ENCODE measurements around the gene C3orf70.

C3orf70 gene

GRCh38 chr3:185052631-185053030 lies 100.2 kb downstream of the C3orf70 start:
- Histone ChIP-seq H3K27ac (ENCODE audit: low read depth, low read length, severe bottlenecking) (no peak overlapping the region), H3K9me3 (ENCODE audit: control insufficient read depth, low read length) (peaks cover 14% of the 10 kb centered on the region), H3K4me3 (ENCODE audit: extremely low read depth, insufficient read depth, low read length, poor library complexity, severe bottlenecking) (no peak overlapping the region), H3K4me1 (ENCODE audit: control insufficient read depth, insufficient read depth, low read length, poor library complexity, severe bottlenecking) (no peaks in the 10 kb centered on the region), H3K36me3 (ENCODE audit: control insufficient read depth, insufficient read depth, low read length) (peaks cover 7% of the 10 kb centered on the region)
- 91 to 97% methylated on average over 4 to 5 of the region's 6 CpGs for WGBS, 2 experiments (ENCODE audit: insufficient coverage in 2 of 2)

- Histone ChIP-seq H3K36me3 (ENCODE audit: control insufficient read depth, insufficient read depth, low read length) (peaks cover 7% of the 10 kb centered on the region), H3K4me1 (ENCODE audit: control insufficient read depth, insufficient read depth, low read length, poor library complexity, severe bottlenecking) (no peaks in the 10 kb centered on the region), H3K27ac (ENCODE audit: low read depth, low read length, severe bottlenecking) (no peak overlapping the region), H3K9me3 (ENCODE audit: control insufficient read depth, low read length) (peaks cover 7% of the 10 kb centered on the region), H3K4me3 (ENCODE audit: extremely low read depth, insufficient read depth, low read length, poor library complexity, severe bottlenecking) (no peak overlapping the region)
- 87 to 88% methylated on average over 7 to 8 of the region's 8 CpGs for WGBS, 2 experiments (ENCODE audit: insufficient coverage in 2 of 2)
Measured at GRCh38 chr3:185051801-185052200, 101.1 kb downstream of the C3orf70 start.

- Histone ChIP-seq H3K27ac (ENCODE audit: low read depth, low read length, severe bottlenecking) (no peak overlapping the region), H3K4me3 (ENCODE audit: extremely low read depth, insufficient read depth, low read length, poor library complexity, severe bottlenecking) (no peak overlapping the region)
- WGBS, 2 experiments (ENCODE audit: insufficient coverage in 2 of 2) = 79 to 100% methylated on average over 1 to 2 of the region's 4 CpGs
Measured at GRCh38 chr3:185049710-185050109, 103.2 kb downstream of the C3orf70 start.

GRCh38 chr3:185046603-185047002 lies 106.3 kb downstream of the C3orf70 start:
- H3K4me1 ChIP-seq (ENCODE audit: control insufficient read depth, insufficient read depth, low read length, poor library complexity, severe bottlenecking) = no peaks in the 10 kb centered on the region
- H3K36me3 ChIP-seq (ENCODE audit: control insufficient read depth, insufficient read depth, low read length) = peaks cover under 1% of the 10 kb centered on the region
- WGBS, 2 experiments (ENCODE audit: insufficient coverage in 2 of 2) = 62 to 77% methylated on average over 3 to 4 of the region's 4 CpGs
- H3K27ac ChIP-seq (ENCODE audit: low read depth, low read length, severe bottlenecking) = no peak overlapping the region
- H3K9me3 ChIP-seq (ENCODE audit: control insufficient read depth, low read length) = no peaks in the 10 kb centered on the region
- no peak overlapping the region for H3K4me3 ChIP-seq (ENCODE audit: extremely low read depth, insufficient read depth, low read length, poor library complexity, severe bottlenecking)

More at GRCh38 chr3:185049710-185050109, 103.2 kb downstream of the C3orf70 start:
- H3K9me3 ChIP-seq (ENCODE audit: control insufficient read depth, low read length) = no peaks in the 10 kb centered on the region
- no peaks in the 10 kb centered on the region for H3K4me1 ChIP-seq (ENCODE audit: control insufficient read depth, insufficient read depth, low read length, poor library complexity, severe bottlenecking)
- H3K36me3 ChIP-seq (ENCODE audit: control insufficient read depth, insufficient read depth, low read length) = peaks cover 7% of the 10 kb centered on the region

GRCh38 chr3:185046164-185046515 lies 106.7 kb downstream of the C3orf70 start:
- Histone ChIP-seq H3K4me1 (ENCODE audit: control insufficient read depth, insufficient read depth, low read length, poor library complexity, severe bottlenecking) (no peaks in the 10 kb centered on the region), H3K4me3 (ENCODE audit: extremely low read depth, insufficient read depth, low read length, poor library complexity, severe bottlenecking) (no peak overlapping the region), H3K27ac (ENCODE audit: low read depth, low read length, severe bottlenecking) (no peak overlapping the region), H3K9me3 (ENCODE audit: control insufficient read depth, low read length) (no peaks in the 10 kb centered on the region), H3K36me3 (ENCODE audit: control insufficient read depth, insufficient read depth, low read length) (no peaks in the 10 kb centered on the region)
- 80 to 100% methylated on average over 1 of the region's 1 CpG for WGBS, 2 experiments (ENCODE audit: insufficient coverage in 2 of 2)

GRCh38 chr3:185042312-185043050 lies 110.4 kb downstream of the C3orf70 start:
- no peaks in the 10 kb centered on the region for H3K4me1 ChIP-seq (ENCODE audit: control insufficient read depth, insufficient read depth, low read length, poor library complexity, severe bottlenecking)
- H3K27ac ChIP-seq (ENCODE audit: low read depth, low read length, severe bottlenecking) = no peak overlapping the region
- no peak overlapping the region for H3K4me3 ChIP-seq (ENCODE audit: extremely low read depth, insufficient read depth, low read length, poor library complexity, severe bottlenecking)
- WGBS, 2 experiments (ENCODE audit: insufficient coverage in 2 of 2) = 87 to 97% methylated on average over 3 to 5 of the region's 7 CpGs
- no peaks in the 10 kb centered on the region for H3K9me3 ChIP-seq (ENCODE audit: control insufficient read depth, low read length)
- no peaks in the 10 kb centered on the region for H3K36me3 ChIP-seq (ENCODE audit: control insufficient read depth, insufficient read depth, low read length)

- Histone ChIP-seq H3K27ac (ENCODE audit: low read depth, low read length, severe bottlenecking) (no peak overlapping the region), H3K4me1 (ENCODE audit: control insufficient read depth, insufficient read depth, low read length, poor library complexity, severe bottlenecking) (no peaks in the 10 kb centered on the region), H3K9me3 (ENCODE audit: control insufficient read depth, low read length) (no peaks in the 10 kb centered on the region), H3K4me3 (ENCODE audit: extremely low read depth, insufficient read depth, low read length, poor library complexity, severe bottlenecking) (no peak overlapping the region), H3K36me3 (ENCODE audit: control insufficient read depth, insufficient read depth, low read length) (no peaks in the 10 kb centered on the region)
- 92 to 100% methylated on average over 3 of the region's 4 CpGs for WGBS, 2 experiments (ENCODE audit: insufficient coverage in 2 of 2)
Measured at GRCh38 chr3:185041540-185041939, 111.3 kb downstream of the C3orf70 start.

- WGBS, 2 experiments (ENCODE audit: insufficient coverage in 2 of 2) = 100% methylated on average over 1 of the region's 1 CpG
- Histone ChIP-seq H3K36me3 (ENCODE audit: control insufficient read depth, insufficient read depth, low read length) (no peaks in the 10 kb centered on the region), H3K4me1 (ENCODE audit: control insufficient read depth, insufficient read depth, low read length, poor library complexity, severe bottlenecking) (no peaks in the 10 kb centered on the region), H3K4me3 (ENCODE audit: extremely low read depth, insufficient read depth, low read length, poor library complexity, severe bottlenecking) (no peak overlapping the region), H3K9me3 (ENCODE audit: control insufficient read depth, low read length) (no peaks in the 10 kb centered on the region), H3K27ac (ENCODE audit: low read depth, low read length, severe bottlenecking) (no peak overlapping the region)
Measured at GRCh38 chr3:185040425-185040824, 112.4 kb downstream of the C3orf70 start.

GRCh38 chr3:185037801-185038200 lies 115.1 kb downstream of the C3orf70 start:
- no peaks in the 10 kb centered on the region for H3K4me1 ChIP-seq (ENCODE audit: control insufficient read depth, insufficient read depth, low read length, poor library complexity, severe bottlenecking)
- WGBS, 2 experiments (ENCODE audit: insufficient coverage in 2 of 2) = no CpG with 5 or more reads among the region's 1 CpG
- no peaks in the 10 kb centered on the region for H3K9me3 ChIP-seq (ENCODE audit: control insufficient read depth, low read length)
- no peak overlapping the region for H3K27ac ChIP-seq (ENCODE audit: low read depth, low read length, severe bottlenecking)
- H3K4me3 ChIP-seq (ENCODE audit: extremely low read depth, insufficient read depth, low read length, poor library complexity, severe bottlenecking) = no peak overlapping the region
- H3K36me3 ChIP-seq (ENCODE audit: control insufficient read depth, insufficient read depth, low read length) = no peaks in the 10 kb centered on the region

- no CpG with 5 or more reads among the region's 3 CpGs for WGBS, 2 experiments (ENCODE audit: insufficient coverage in 2 of 2)
- Histone ChIP-seq H3K9me3 (ENCODE audit: control insufficient read depth, low read length) (no peaks in the 10 kb centered on the region), H3K27ac (ENCODE audit: low read depth, low read length, severe bottlenecking) (no peak overlapping the region), H3K4me3 (ENCODE audit: extremely low read depth, insufficient read depth, low read length, poor library complexity, severe bottlenecking) (no peak overlapping the region), H3K36me3 (ENCODE audit: control insufficient read depth, insufficient read depth, low read length) (peaks cover 9% of the 10 kb centered on the region), H3K4me1 (ENCODE audit: control insufficient read depth, insufficient read depth, low read length, poor library complexity, severe bottlenecking) (no peaks in the 10 kb centered on the region)
Measured at GRCh38 chr3:185030951-185031350, 121.9 kb downstream of the C3orf70 start.

GRCh38 chr3:185030399-185030798 lies 122.5 kb downstream of the C3orf70 start:
- WGBS, 2 experiments (ENCODE audit: insufficient coverage in 2 of 2) = 90 to 100% methylated on average over 2 of the region's 3 CpGs
- H3K4me3 ChIP-seq (ENCODE audit: extremely low read depth, insufficient read depth, low read length, poor library complexity, severe bottlenecking) = no peak overlapping the region
- no peaks in the 10 kb centered on the region for H3K4me1 ChIP-seq (ENCODE audit: control insufficient read depth, insufficient read depth, low read length, poor library complexity, severe bottlenecking)
- peaks cover 9% of the 10 kb centered on the region for H3K36me3 ChIP-seq (ENCODE audit: control insufficient read depth, insufficient read depth, low read length)
- no peak overlapping the region for H3K27ac ChIP-seq (ENCODE audit: low read depth, low read length, severe bottlenecking)
- no peaks in the 10 kb centered on the region for H3K9me3 ChIP-seq (ENCODE audit: control insufficient read depth, low read length)
